Epithelial cell of esophagus (primary cell): ENCODE results near the gene ARPP19.

ENCODE experiments used
- DNase-seq: peaks from one replicate; pipeline ENCODE4 v3.0.0; 2010; ENCODE audit warnings: low read depth
- H3K4me3 ChIP-seq: 2 replicates; pipeline ENCODE4 v1.5.1; 2011; ENCODE audit warnings: mild to moderate bottlenecking, low read length, control low read depth
- CTCF ChIP-seq: IDR thresholded peaks from 2 replicates; pipeline ENCODE4 v1.5.1; 2011; ENCODE audit warnings: low read depth, mild to moderate bottlenecking, low read length, control low read depth, inconsistent platforms; ENCODE audit not compliant: insufficient read depth; ENCODE audit errors: missing control alignments

ARPP19 gene

DNA sequence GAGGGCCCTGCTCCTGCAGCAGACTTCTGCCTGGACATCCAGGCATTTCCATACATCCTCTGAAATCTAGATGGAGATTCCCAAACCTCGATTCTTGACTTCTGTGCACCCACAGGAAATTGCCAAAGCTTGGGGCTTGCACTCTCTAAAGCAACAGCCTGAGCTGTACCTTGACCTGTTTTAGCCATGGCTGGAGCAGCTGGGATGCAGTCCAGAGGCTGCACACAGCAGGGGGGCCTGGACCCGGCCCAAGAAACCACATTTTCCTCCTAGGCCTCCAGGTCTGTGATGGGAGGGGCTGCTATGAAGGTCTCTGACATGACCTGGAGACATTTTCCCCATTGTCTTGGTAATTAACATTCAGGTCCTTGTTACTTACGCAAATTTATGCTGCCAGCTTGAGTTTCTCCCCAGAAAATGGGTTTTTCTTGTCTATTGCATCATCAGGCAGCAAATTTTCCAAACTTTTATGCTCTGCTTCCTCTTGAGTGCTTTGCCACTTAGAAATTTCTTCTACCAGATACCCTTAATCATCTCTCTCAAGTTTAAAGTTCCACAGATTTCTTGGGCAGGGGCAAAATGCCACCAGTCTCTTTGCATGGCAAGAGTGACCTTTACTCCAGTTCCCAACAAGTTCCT lies 28.3 kb downstream of the ARPP19 start:
- TF ChIP-seq CTCF = no peak
- DNase-seq = no peak
- no peak overlapping the region for H3K4me3 ChIP-seq

DNA sequence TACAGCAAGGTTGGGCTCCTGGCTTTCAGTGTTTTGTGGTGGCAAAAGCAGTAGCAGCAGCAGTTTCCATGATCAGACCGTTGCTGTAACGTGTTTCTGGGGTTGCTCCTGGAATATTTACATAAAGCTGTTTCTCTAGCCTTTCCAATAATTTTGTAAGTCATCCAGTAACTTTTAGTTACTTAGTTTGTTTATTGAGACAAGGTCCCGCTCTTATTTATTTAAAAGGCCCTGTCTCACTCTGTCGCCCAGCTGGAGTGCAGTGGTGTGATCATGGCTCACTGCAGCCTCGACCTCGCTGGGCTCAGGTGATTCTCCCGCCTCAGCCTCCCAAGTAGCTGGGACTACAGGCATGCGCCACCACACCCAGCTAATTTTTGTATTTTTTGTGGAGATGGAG lies 31.4 kb downstream of the ARPP19 start:
- TF ChIP-seq CTCF = no peak
- no peak overlapping the region for H3K4me3 ChIP-seq
- DNase-seq = no peak

- no peak for TF ChIP-seq CTCF
Observed at GRCh38 chr15:52532427-52532826, 36.4 kb downstream of the ARPP19 start.

DNA sequence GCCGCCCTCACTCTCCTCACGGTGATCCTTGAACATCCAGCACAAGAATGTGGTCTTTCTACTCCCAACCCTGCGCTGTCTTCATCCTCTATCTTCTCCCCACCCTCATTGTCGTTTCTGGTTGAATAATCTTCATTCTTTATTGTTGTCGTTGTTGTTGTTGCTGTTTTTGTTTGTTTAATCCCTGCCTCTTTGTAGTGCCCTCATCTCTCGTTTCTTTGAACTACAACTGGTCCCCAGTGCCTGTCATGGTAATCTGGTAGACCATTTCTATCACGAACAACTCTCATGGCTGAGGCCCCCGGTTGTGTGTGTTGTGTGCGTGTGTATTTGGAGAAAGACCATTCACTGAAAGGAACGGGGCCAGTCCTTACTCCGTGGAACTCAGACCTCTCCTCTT lies 38.9 kb downstream of the ARPP19 start:
- DNase-seq = no peak
- TF ChIP-seq CTCF = no peak
- H3K4me3 ChIP-seq = peak overlapping the region; percentile 73

More at GRCh38 chr15:52532427-52532826, 36.4 kb downstream of the ARPP19 start:
- H3K4me3 ChIP-seq = no peak overlapping the region
- no peak for DNase-seq

DNA sequence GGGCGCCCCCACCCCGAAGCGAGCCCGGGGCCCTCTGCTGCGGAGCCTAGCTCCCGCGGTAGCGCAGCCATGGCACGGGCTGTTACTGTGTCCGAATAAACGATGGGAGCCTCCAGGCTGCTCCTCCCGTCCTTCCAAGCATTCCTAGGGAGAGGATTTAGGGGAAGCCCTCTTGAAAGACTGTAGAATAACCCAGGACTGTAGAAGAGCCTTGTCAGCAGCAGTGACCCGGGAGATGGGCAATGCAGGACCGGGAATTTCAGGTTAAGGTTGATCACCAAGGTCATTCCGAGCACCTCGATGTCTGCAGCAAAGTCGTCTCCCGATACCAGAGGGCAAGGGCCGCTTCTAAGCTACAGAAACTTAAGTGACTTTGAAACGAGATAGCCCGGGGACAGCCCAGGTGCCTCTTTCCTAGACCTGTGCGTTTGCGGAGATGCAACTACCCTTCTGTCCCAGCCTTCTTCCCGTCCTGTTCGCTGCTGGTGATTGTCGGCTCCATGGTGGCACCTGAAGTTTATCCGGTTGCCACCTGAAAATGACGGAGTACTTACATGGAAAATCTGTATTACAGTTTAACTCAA lies 39.4 kb downstream of the ARPP19 start:
- TF ChIP-seq CTCF = no peak
- no peak for DNase-seq
- H3K4me3 ChIP-seq = peak overlapping the region; percentile 73

GRCh38 chr15:52528564-52529340 lies 40.1 kb downstream of the ARPP19 start, which contains the start of gene MYO5A:
TSS of gene MYO5A (minus strand) at chr15:52528880. CDS start at chr15:52528806, 74 bp downstream.
- no peak for TF ChIP-seq CTCF
- peak; percentile 85 for DNase-seq
- peak within 1 kb of the TSS; percentile 73 for H3K4me3 ChIP-seq
